ENCODE data around the gene QPCTL. TPM values are rescaled to one million over a fixed set of nuclear protein-coding genes. Genes with fewer than 3 reads are reported as not detected.
"Not testable (repeated sequence)": the region's sequence is repeated elsewhere in the genome, so short reads cannot be mapped to it uniquely, and the experiment has no call there.

Gene QPCTL
- total RNA-seq, 4 donors from 2014 or later, result 0.80 to 1.4 (median 0.97) TPM

DNA sequence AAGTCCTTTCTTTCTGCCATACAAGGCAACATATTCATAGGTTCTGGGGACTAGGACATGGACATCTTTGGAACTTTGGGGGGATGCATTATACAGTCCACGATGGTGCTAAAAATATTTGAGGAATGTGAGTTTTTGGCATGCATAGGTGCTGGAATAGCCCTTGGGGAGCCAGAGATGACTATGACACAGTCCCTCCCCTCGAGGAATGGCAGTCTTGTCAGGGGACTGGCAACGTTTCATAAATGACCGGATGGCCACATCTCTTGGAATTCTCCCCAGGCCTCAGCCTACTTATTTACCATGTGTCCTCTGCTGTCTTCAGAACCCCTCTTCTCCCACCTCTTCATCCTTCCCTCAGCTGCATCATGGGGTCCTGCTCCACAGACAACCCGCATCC lies 54.4 kb downstream of the QPCTL start:
- H3K4me1 ChIP-seq, result no peaks in the 10 kb centered on the region
- H3K36me3 ChIP-seq, result no peaks in the 10 kb centered on the region
- in situ Hi-C loops (cut with MboI; ENCODE audit: low sequenced_read_pairs in 4 of 4) (no loop called here), intact Hi-C loops (cut with DNase I; ENCODE audit: low total_unique reads) (no loop called here)
- H3K4me3 ChIP-seq, result no peak overlapping the region
- ATAC-seq, result no peak
- TF ChIP-seq POLR2A (IDR thresholded peaks at IDR 0.05), result no peak
- TF ChIP-seq, protein P1, sequence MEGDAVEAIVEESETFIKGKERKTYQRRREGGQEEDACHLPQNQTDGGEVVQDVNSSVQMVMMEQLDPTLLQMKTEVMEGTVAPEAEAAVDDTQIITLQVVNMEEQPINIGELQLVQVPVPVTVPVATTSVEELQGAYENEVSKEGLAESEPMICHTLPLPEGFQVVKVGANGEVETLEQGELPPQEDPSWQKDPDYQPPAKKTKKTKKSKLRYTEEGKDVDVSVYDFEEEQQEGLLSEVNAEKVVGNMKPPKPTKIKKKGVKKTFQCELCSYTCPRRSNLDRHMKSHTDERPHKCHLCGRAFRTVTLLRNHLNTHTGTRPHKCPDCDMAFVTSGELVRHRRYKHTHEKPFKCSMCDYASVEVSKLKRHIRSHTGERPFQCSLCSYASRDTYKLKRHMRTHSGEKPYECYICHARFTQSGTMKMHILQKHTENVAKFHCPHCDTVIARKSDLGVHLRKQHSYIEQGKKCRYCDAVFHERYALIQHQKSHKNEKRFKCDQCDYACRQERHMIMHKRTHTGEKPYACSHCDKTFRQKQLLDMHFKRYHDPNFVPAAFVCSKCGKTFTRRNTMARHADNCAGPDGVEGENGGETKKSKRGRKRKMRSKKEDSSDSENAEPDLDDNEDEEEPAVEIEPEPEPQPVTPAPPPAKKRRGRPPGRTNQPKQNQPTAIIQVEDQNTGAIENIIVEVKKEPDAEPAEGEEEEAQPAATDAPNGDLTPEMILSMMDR (IDR thresholded peaks at IDR 0.05 in 4 of 5, conservative IDR thresholded peaks at IDR 0.05 in 1 of 5), result no peak
- no peaks in the 10 kb centered on the region for H3K27me3 ChIP-seq
- H3K9me3 ChIP-seq, result no peaks in the 10 kb centered on the region
- no peak overlapping the region for H3K27ac ChIP-seq
- DNase-seq, result no peak

DNA sequence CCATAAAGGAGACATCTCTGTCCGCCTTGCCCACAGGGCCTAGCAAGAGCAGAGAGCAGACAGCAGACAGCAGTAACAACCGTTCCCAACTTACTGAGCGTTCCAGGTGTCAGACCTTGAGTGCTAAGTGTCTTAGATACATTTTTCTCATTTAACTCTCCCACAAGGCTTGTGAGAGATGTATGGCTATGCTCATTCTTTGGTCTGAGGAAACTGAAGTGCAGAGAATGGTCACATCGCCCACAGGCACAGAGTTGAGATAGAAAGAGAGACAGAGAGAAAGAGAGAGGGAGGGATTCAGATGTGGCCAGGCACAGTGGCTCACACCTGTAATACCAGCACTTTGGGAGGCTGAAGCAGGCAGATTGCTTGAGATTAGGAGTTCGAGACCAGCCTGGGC lies 55.0 kb downstream of the QPCTL start:
- Histone ChIP-seq H3K27ac (no peak overlapping the region), H3K4me3 (no peak overlapping the region), H3K27me3 (no peaks in the 10 kb centered on the region), H3K36me3 (no peaks in the 10 kb centered on the region), H3K4me1 (no peaks in the 10 kb centered on the region), H3K9me3 (no peaks in the 10 kb centered on the region)
- no peak for ATAC-seq
- no peak for DNase-seq
- intact Hi-C loops (cut with DNase I; ENCODE audit: low total_unique reads) (no loop called here), in situ Hi-C loops (cut with MboI; ENCODE audit: low sequenced_read_pairs in 4 of 4) (no loop called here)
- TF ChIP-seq, protein P1 (IDR thresholded peaks at IDR 0.05 in 4 of 5, conservative IDR thresholded peaks at IDR 0.05 in 1 of 5), result no peak
- no peak for TF ChIP-seq POLR2A (IDR thresholded peaks at IDR 0.05)

DNA sequence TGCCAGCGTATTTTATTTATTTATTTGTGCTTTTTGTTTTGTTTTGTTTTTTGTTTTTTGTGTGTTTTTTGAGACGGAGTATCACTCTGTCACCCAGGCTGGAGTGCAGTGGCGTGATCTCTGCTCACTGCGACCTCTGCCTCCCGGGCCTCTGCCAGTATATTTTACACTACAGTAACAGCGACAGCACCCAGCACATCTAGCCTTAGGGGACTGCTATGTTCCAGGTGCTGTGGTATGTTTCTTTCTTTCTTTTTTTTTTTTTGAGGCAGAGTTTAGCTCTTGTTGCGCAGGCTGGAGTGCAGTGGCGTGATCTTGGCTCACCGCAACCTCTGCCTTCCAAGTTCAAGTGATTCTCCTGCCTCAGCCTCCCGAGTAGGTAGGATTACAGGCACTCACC lies 59.0 kb downstream of the QPCTL start:
- H3K27me3 ChIP-seq; H3K4me1 ChIP-seq; H3K9me3 ChIP-seq; H3K36me3 ChIP-seq; DNase-seq; in situ Hi-C loops (cut with MboI; ENCODE audit: low sequenced_read_pairs in 4 of 4); ATAC-seq; H3K4me3 ChIP-seq; intact Hi-C loops (cut with DNase I; ENCODE audit: low total_unique reads); H3K27ac ChIP-seq: not testable (repeated sequence)

DNA sequence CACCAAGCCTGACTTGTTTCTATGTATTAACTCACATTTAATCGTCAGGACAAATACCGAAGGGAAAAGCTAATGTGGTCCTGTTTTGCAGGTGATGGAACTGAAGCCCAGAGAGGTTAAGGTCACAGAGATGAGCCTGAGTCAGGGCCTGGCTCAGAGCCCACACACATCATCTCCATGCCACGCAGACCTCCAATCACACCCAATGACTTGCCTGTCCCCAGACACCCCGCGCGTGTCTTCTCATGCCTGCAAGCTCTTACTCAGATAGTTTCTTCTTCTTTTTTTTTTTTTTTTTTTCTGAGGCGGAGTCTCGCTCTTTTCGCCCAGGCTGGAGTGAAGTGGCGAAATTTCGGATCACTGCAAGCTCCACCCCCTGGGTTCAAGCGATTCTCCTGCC lies 60.2 kb downstream of the QPCTL start:
- H3K27me3 ChIP-seq, result no peaks in the 10 kb centered on the region
- no peaks in the 10 kb centered on the region for H3K4me1 ChIP-seq
- H3K27ac ChIP-seq, result no peak overlapping the region
- H3K4me3 ChIP-seq, result no peak overlapping the region
- no peaks in the 10 kb centered on the region for H3K9me3 ChIP-seq
- in situ Hi-C loops (cut with MboI; ENCODE audit: low sequenced_read_pairs in 4 of 4) (no loop called here), intact Hi-C loops (cut with DNase I; ENCODE audit: low total_unique reads) (no loop called here)
- ATAC-seq, result no peak
- no peak for DNase-seq
- no peaks in the 10 kb centered on the region for H3K36me3 ChIP-seq
- no peak for TF ChIP-seq POLR2A (IDR thresholded peaks at IDR 0.05)
- TF ChIP-seq, protein P1 (IDR thresholded peaks at IDR 0.05 in 4 of 5, conservative IDR thresholded peaks at IDR 0.05 in 1 of 5), result no peak

DNA sequence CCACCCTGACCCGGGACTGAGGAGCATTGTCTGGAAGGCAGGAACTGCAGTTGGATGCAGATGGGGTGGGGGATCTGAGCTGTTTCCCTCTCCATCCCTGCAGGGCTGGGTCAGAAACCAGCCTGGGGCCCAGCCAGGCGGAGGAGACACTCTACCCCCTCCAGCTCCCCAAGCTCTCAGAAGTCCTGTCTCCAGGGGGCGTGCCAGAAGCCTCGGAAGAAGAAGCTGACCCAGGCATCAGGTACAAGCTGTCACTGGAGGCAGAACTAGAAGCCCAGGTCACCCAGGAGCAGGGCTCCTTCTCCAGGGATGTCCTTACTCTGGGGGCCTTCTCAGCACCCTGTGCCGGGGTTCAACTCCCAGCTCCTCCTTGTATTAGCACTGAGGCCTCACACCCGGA lies 61.1 kb downstream of the QPCTL start:
- Histone ChIP-seq H3K4me3 (no peak overlapping the region), H3K27ac (no peak overlapping the region), H3K27me3 (no peaks in the 10 kb centered on the region), H3K9me3 (no peaks in the 10 kb centered on the region), H3K36me3 (no peaks in the 10 kb centered on the region), H3K4me1 (no peaks in the 10 kb centered on the region)
- ATAC-seq, result no peak
- in situ Hi-C loops (cut with MboI; ENCODE audit: low sequenced_read_pairs in 4 of 4), result no loop called here
- DNase-seq, result no peak
- no peak for TF ChIP-seq POLR2A (IDR thresholded peaks at IDR 0.05)
- TF ChIP-seq, protein P1 (IDR thresholded peaks at IDR 0.05 in 4 of 5, conservative IDR thresholded peaks at IDR 0.05 in 1 of 5), result no peak
- intact Hi-C loops (cut with DNase I; ENCODE audit: low total_unique reads), result no loop called here

MicroRNAs encoded within 50 kb of the gene (microRNA counts, 767-probe panel; counts per million panel counts)
- microRNA hsa-miR-642a-5p (356 to 448 counts per million in 2 donors), microRNA hsa-miR-642b-3p (356 to 448 counts per million in 2 donors)

Small RNA genes lying within 50 kb of the gene (microRNA-seq; reads per million reads assigned to microRNA genes)
- gene MIR642A (ENCODE audit: borderline replicate concordance in 2 of 2) (0 reads per million in 2 donors), gene MIR642B (ENCODE audit: borderline replicate concordance in 2 of 2) (0 reads per million in 2 donors)

Other genes with a start within 250 kb of the QPCTL start
- gene FOSB, start 224.7 kb upstream of the QPCTL start, total RNA-seq, result 1 to 10 TPM in 2 of 4 donors, under 1 TPM in 1, not detected in 1; 0.17 to 1.8 (median 1.6) TPM
- 100 to 1,000 TPM in 2 of 4 donors, 10 to 100 TPM in 2; 51.8 to 140 (median 101) TPM for gene RTN2, start 195.6 kb upstream of the QPCTL start, total RNA-seq
- gene PPM1N, start 194.2 kb upstream of the QPCTL start, total RNA-seq, result under 1 TPM in 1 of 4 donors, not detected in 3; 0.76 TPM
- gene VASP, start 185.2 kb upstream of the QPCTL start, total RNA-seq, result 10 to 100 TPM; 10.2 to 18.2 (median 16.4) TPM
- 10 to 100 TPM; 14.8 to 32.5 (median 20.3) TPM for gene OPA3, start 107.9 kb upstream of the QPCTL start, total RNA-seq
- gene GPR4, start 90.5 kb upstream of the QPCTL start, total RNA-seq, result 1 to 10 TPM in 3 of 4 donors, under 1 TPM in 1; 0.46 to 4.2 (median 2.2) TPM
- 1 to 10 TPM; 3.0 to 6.7 (median 4.8) TPM for gene EML2, start 53.3 kb upstream of the QPCTL start, total RNA-seq
- not detected for gene GIPR, start 24.4 kb upstream of the QPCTL start, total RNA-seq
- gene SNRPD2, start 713 bp upstream of the QPCTL start, total RNA-seq, result 100 to 1,000 TPM; 136 to 167 (median 144) TPM
- gene FBXO46, start 38.2 kb downstream of the QPCTL start, total RNA-seq, result 10 to 100 TPM in 1 of 4 donors, 1 to 10 TPM in 3; 6.6 to 14.3 (median 8.7) TPM
- gene MEIOSIN, start 40.8 kb downstream of the QPCTL start, total RNA-seq, result not detected
- 10 to 100 TPM in 2 of 4 donors, 1 to 10 TPM in 2; 8.2 to 12.2 (median 10.1) TPM for gene SIX5, start 76.6 kb downstream of the QPCTL start, total RNA-seq
- 100 to 1,000 TPM in 2 of 4 donors, 10 to 100 TPM in 2; 93.0 to 196 (median 116) TPM for gene DMPK, start 89.8 kb downstream of the QPCTL start, total RNA-seq
- gene DMWD, start 100.2 kb downstream of the QPCTL start, total RNA-seq, result 100 to 1,000 TPM in 1 of 4 donors, 10 to 100 TPM in 3; 38.6 to 111 (median 56.4) TPM
- not detected for gene RSPH6A, start 122.6 kb downstream of the QPCTL start, total RNA-seq
- 10 to 100 TPM; 14.1 to 64.6 (median 34.9) TPM for gene SYMPK, start 170.5 kb downstream of the QPCTL start, total RNA-seq
- gene FOXA3, start 171.7 kb downstream of the QPCTL start, total RNA-seq, result not detected
- gene IRF2BP1, start 193.5 kb downstream of the QPCTL start, total RNA-seq, result 10 to 100 TPM; 17.1 to 40.6 (median 28.6) TPM
- gene MYPOP, start 209.9 kb downstream of the QPCTL start, total RNA-seq, result 10 to 100 TPM in 1 of 4 donors, 1 to 10 TPM in 3; 5.9 to 12.4 (median 6.3) TPM
- gene NANOS2, start 222.1 kb downstream of the QPCTL start, total RNA-seq, result not detected